Stimulated activated CD4-positive, alpha-beta T cell treated with anti-CD3 and anti-CD28 coated beads, Interleukin-1b, Interleukin-23, amount 100 ng/mL, for 24 hours (primary cell): ENCODE results near the gene ADAMTSL4.

ENCODE experiments used
- DNase-seq, 4 experiments: peaks; one replicate each; pipeline ENCODE4 v3.0.0-alpha.2; 2020; ENCODE audit warnings: low read depth in 4 of 4, low spot score in 1 of 4

ADAMTSL4 gene

DNA sequence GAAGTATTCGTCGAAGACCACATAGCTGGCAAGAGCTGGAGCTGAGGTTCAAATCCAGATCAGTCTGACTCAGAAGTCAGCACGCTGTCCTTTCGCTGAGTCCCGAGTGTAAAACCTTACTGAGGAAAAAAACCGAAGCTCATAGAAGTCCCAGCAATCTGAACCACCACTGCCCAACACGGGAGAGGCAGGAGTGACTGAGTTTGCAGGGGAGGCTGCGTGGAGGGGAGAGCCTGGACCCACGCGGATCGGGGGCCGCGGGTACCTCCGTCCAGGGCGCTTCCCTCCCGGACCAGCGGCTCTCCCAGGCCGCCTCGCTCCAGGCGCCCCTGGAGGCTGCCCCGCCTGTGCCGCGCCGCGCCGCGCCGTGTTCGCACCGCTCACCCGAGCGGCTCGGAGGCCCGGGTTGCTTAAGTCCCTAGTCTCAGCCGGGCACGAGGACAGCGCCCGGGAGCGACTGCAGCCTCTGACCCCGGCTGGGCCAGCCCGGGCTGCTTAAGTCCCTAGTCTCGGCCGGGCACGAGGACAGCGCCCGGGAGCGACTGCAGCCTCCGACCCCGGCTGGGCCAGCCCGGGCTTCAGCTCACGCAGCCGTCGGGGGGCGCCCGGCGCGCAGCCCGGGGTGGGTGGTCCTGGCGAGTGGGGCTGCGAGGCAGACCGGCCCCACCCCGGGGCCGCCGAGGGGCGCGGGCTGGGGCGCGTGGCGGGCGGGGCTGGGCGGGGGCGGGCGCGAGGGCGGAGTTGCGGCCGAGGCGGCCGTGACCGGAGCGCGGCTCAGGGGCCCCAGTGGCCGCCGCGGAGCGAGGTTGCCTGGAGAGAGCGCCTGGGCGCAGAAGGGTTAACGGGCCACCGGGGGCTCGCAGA, at the start of gene ADAMTSL4:
Gene ADAMTSL4, plus strand, starts transcription at position 777 of the 864 bp plus-strand sequence. CDS start 2,881 bp downstream, outside the sequence.
- no peak for DNase-seq

DNA sequence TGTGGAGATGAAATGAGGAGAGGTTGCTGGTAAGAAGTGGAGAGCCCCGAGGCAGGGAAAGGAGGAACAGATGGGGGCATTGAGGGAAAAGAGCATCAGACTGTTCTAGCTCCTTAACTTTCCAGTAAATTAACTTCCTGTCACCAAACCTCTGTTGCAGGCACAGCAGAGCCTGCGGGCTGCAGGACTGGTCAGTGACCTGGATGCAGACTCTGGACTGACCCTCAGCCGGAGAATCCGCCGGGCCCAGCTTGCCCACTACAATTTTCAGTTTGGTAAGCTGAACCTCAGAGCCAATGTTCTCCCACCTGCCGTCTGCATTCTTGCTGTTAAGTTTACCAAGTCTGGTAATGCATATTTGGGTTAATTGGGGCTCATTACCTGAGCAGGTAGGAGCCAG, 43.8 kb upstream of the ADAMTSL4 start:
- no peak for DNase-seq

GRCh38 chr1:150507912-150508864, 41.0 kb upstream of the ADAMTSL4 start, which contains the start of gene ECM1:
ECM1 (plus strand) TSS chr1:150508109; CDS start chr1:150508210, 101 bp downstream.
- no peak for DNase-seq

- no peak for DNase-seq
Measured at GRCh38 chr1:150508982-150509381, 40.2 kb upstream of the ADAMTSL4 start.

- no peak for DNase-seq
Measured at GRCh38 chr1:150511551-150511950, 37.7 kb upstream of the ADAMTSL4 start.

DNA sequence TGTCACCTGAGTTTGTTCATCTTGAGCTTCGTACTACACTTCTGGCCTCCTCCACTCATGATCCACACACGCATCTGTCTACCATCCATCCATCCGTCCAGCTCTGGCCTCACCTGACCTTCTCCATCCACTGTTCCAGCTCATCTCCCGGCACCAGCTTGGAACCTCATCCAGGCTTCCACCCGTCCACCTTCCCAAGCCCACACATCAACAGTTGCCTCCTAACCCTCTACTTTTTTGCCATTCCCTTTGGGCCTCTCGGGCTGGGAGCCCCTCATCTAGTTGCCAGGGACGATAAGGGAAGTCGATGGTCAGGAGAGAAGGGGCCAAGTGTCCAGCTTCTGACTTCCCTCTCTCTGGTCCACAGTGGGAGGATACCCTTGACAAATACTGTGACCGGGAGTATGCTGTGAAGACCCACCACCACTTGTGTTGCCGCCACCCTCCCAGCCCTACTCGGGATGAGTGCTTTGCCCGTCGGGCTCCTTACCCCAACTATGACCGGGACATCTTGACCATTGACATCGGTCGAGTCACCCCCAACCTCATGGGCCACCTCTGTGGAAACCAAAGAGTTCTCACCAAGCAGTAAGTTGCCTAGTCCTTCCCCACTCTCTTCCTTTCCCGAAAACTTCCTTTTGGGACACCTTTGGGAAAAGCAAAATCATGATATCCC, 37.1 kb upstream of the ADAMTSL4 start:
- DNase-seq: no peak

- DNase-seq: no peak
Measured at GRCh38 chr1:150512846-150513245, 36.4 kb upstream of the ADAMTSL4 start.

GRCh38 chr1:150513351-150513791, 35.8 kb upstream of the ADAMTSL4 start:
- DNase-seq: no peak

DNA sequence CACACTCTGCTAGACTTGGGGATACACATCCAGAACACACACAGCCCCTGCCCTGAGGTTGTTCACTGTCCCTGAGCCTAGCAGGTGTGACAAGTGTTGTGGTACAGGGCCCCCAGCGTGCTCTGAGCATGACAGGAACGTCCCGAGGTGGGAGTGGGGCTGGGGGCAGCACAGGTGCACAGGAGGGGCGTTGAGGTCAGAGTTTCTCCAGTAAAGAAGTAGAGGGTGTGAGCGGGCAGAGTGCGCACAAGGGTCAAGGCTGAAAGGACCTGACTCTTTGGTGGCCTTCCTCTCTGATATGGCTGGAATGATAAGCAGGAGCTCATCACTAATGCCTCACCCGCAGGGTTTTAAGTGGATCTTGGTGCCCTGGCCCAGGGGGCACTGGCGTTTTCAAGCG, 34.9 kb upstream of the ADAMTSL4 start:
- no peak for DNase-seq

DNA sequence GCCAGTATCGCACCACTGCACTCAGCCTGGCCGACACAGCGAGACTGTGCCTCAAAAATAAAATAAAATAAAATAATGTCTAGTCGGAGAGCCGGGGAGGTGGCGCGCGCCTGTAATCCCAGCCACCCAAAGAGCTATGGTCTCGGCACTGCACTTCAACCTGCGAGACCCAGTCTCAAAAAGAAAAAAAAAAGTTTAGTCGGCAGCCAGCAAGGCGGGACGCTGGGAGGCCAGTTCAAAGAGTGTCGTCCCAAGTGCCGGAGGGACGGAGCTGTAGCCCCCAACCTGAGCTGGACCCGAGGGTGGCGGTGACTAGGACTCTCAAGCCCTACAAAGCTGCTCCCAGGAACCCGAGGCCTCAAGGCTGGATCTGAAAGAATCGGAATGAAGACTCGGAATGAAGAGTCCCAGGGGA, 34.3 kb upstream of the ADAMTSL4 start:
- no peak for DNase-seq

GRCh38 chr1:150515328-150516049, 33.7 kb upstream of the ADAMTSL4 start, which contains the start of gene FALEC:
FALEC (plus strand) TSS chr1:150515752.
- DNase-seq: peak; percentile 67 to 89 (median 82)

DNA sequence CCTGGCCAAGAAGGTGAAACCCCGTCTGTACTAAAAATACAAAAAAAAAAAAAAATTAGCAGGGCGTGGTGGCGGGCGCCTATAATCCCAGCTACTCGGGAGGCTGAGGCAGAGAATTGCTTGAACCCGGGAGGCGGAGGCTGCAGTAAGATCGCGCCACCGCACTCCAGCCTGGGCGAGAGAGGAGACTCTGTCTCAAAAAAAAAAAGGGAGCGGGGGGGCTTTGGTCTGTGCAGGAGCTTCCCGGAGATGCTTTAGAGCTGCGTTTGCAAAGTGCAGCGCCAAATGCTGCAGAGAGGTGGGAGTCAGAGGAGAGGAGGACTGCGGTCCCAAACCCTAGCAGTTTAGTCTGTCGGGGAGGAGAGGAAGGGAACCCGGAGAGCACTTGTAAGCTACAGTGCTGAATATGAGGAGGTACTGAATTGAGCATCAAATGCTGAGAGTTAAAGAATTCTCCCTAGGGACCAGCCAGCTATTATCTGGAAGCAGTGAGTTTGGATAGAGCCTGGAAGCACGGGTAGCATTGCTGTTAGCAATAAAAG, 33.1 kb upstream of the ADAMTSL4 start:
- no peak for DNase-seq

- DNase-seq: no peak
Measured at GRCh38 chr1:150516616-150517015, 32.6 kb upstream of the ADAMTSL4 start.

- no peak for DNase-seq
Measured at GRCh38 chr1:150521196-150521968, 27.8 kb upstream of the ADAMTSL4 start.

DNA sequence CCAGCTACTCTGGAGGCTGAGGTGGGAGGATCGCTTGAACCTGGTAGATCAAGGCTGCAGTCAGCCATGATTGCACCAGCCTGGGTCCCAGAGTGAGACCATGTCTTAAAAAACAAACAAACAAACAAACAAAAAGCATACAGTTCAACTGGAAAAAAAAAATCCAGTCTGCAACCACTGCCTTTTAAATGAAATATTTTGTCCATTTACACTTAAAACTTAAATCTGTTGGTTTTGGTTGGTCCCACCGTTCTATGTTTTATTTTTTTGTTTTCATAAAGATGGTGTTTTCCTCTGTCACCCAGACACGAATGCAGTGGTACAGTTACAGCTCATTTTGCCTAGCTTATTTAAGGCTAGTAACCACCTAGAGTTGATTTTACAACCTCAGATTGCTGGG, 23.9 kb upstream of the ADAMTSL4 start:
- no peak for DNase-seq

DNA sequence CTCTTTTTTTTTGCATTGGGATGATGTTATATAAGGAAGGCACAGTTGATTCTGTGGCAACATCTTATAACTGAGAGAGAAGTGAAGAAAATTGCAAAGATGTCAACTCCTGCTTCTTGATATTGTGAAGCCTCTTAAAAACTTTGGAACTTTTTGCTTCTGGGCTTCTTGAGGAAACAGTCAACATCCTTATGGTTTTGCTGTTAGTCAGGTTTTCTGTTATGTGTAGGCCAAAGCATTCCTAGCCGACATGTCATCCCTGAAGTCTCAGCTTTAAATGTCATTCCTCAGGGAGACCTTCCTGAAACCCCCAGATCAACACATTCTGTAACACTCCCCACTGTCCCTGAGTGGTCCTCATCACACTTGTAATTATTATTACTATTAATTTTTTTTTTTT, 21.0 kb upstream of the ADAMTSL4 start:
- no peak for DNase-seq

GRCh38 chr1:150529017-150529416, 20.2 kb upstream of the ADAMTSL4 start:
- no peak for DNase-seq

DNA sequence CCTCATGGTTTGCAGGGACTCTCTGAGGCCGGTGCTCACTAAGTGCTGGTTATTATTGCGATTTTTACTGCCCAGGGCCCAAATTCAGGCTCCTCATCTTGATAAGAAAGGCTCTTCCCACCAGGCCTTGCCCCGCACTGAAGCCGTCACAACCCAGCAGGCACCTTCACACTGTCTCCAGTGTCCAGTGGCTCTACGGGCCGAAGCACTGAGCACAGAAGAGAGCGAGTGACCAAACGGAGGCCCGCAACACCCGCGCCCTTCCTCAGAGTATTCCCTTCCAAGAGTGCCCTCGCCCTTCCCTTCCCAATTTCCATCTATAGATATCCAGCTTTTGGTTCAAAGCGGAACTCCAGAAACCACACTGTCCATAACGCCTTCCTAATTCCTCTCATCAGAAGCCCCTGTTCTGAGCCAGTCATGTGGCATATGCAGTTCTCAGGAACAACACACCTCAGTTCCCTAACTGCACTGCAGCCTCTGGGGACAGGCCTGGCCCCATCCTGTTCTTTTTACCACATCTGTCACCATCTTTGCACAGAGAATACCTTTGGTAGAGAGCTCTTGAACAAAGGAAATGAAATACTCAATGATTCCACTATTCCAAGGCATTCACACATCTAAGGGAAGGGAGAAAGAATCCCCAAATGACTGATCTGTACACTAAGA, 18.6 kb upstream of the ADAMTSL4 start:
- DNase-seq: no peak

DNA sequence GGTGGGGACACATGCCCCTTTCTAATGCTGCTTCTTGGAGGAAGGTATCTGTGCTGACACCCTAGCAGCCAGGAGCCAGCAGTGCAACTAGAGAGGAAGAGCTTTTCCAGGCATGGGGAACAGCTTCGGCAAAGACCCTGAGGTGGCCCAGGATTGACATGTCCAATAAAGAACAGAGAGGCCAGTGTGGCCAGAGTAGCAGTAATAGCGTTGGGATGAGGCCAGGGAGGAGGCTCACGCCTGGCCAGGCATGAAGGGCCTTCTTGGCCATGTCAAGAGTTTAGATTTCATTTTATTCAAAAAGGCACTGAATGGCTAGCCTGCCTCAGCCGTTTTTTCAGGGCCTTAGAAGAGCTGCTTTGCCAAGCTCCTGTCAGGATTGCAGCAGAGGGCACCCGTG, 16.3 kb upstream of the ADAMTSL4 start:
- no peak for DNase-seq
